Measurements from ENCODE around the gene IER3. TPM values are rescaled to one million over a fixed set of nuclear protein-coding genes. Genes with fewer than 3 reads are reported as not detected.

IER3 gene
- total and polyA plus RNA-seq, 2 of the 8 experiments (the other 6 are each of a cell fraction or from before 2014, with no cell fraction given) = 11.9 to 26.5 TPM

GRCh38 chr6:30778001-30778635 is 33.8 kb upstream of the IER3 start:
- Histone ChIP-seq H4K20me1 (replicated peaks in 1 of 2; ENCODE audit: control insufficient read depth in 1 of 2, insufficient read depth in 2 of 2, low read length in 2 of 2) (no peaks in the 10 kb centered on the region), H3K9ac (replicated peaks in 1 of 4; ENCODE audit: extremely low read depth in 1 of 4, low read depth in 3 of 4, low read length in 3 of 4) (no peak overlapping the region), H3K4me1 (replicated peaks in 1 of 4; ENCODE audit: control insufficient read depth in 3 of 4, insufficient read depth in 4 of 4, low read length in 3 of 4) (no peaks in the 10 kb centered on the region), H2BK120ac (replicated peaks; ENCODE audit: low read depth, low read length) (no peak overlapping the region), H3K56ac (replicated peaks; ENCODE audit: insufficient read length, low read depth, low read length) (no peak overlapping the region), H3K14ac (ENCODE audit: insufficient read length) (no peak overlapping the region), H3K36me3 (ENCODE audit: control insufficient read depth in 2 of 4, insufficient read depth in 4 of 4, low read length in 3 of 4) (no peaks in the 10 kb centered on the region), H2BK5ac (ENCODE audit: low read depth, low read length) (no peak overlapping the region), H2AK5ac (ENCODE audit: low read depth, low read length) (no peak overlapping the region), H3K79me1 (ENCODE audit: low read depth, low read length) (no peaks in the 10 kb centered on the region), H4K5ac (ENCODE audit: insufficient read length, low read depth, low read length) (no peak overlapping the region), H4K8ac (ENCODE audit: extremely low read depth, insufficient read depth, low read length) (no peak overlapping the region), H3K23ac (ENCODE audit: insufficient read length) (no peak overlapping the region), H3K4ac (replicated peaks; ENCODE audit: insufficient read length, low read depth, low read length) (no peak overlapping the region), H2BK12ac (ENCODE audit: low read depth, low read length) (no peak overlapping the region), H4K91ac (replicated peaks; ENCODE audit: insufficient read length, low read length) (no peak overlapping the region), H3K79me2 (ENCODE audit: control insufficient read depth in 1 of 2, insufficient read depth in 2 of 2, low read length in 2 of 2) (no peaks in the 10 kb centered on the region), H2AFZ (ENCODE audit: low read length) (no peak overlapping the region), H3K23me2 (ENCODE audit: low read depth, low read length) (no peaks in the 10 kb centered on the region), H3K27me3 (replicated peaks in 1 of 4; ENCODE audit: control insufficient read depth in 3 of 4, extremely low read depth in 1 of 4, insufficient read depth in 3 of 4, low read length in 3 of 4) (0 out of 7 replicates have a peak, but pooled peaks cover 0 to 3% (median 0%) of the 10 kb centered on the region in 4 experiments), H2BK15ac (ENCODE audit: low read length) (no peak overlapping the region), H3K18ac (ENCODE audit: extremely low read depth, low read length) (no peak overlapping the region), H3K4me3 (ENCODE audit: extremely low read depth in 1 of 4, insufficient read depth in 2 of 4, low read depth in 3 of 4, low read length in 4 of 4) (no peak overlapping the region), H3K27ac (ENCODE audit: low read depth, low read length) (no peak overlapping the region), H2BK20ac (ENCODE audit: low read length) (no peak overlapping the region), H3K9me3 (ENCODE audit: insufficient read depth in 2 of 2, low read depth in 1 of 2, low read length in 1 of 2) (no peaks in the 10 kb centered on the region), H3K4me2 (ENCODE audit: insufficient read depth in 1 of 2, low read depth in 2 of 2, low read length in 2 of 2) (no peak overlapping the region)
- ChIA-PET CTCF (ENCODE audit: partially characterized antibody) (interaction anchor here (0.6 to 2.1 kb wide), 3 partner anchors 11 to 1194 kb away, joined by 3 to 5 read pairs (median 3); partner anchors contain the start of gene DXO), POLR2A (ENCODE audit: partially characterized antibody) (interaction anchor here (1.6 kb wide), 1 partner anchor 34 kb away, joined by 4 read pairs; the partner anchor contains the start of gene IER3)
- no peak for DNase-seq (ENCODE audit: low read depth in 1 of 2, low spot score in 2 of 2)
- no peak for FAIRE-seq
- WGBS, 2 experiments (ENCODE audit: extremely low coverage in 1 of 2, insufficient coverage in 1 of 2, insufficient read length in 1 of 2, insufficient replicate concordance in 2 of 2, low coverage in 1 of 2, low lambda C conversion rate in 2 of 2, missing lambda C conversion rate in 1 of 2) = 78% methylated on average over 3 of the region's 3 CpGs; no CpG with 5 or more reads in 1 of the 2 experiments
- TF ChIP-seq CHD2 (IDR thresholded peaks at IDR 0.05; ENCODE audit: low read length) (no peak), EZH2 (IDR thresholded peaks at IDR 0.05; ENCODE audit: low read depth, low read length, severe bottlenecking) (no peak), YY1 (IDR thresholded peaks at IDR 0.05; ENCODE audit: low read depth, low read length) (no peak), RBBP5 (IDR thresholded peaks at IDR 0.05; ENCODE audit: borderline replicate concordance, low read depth, low read length) (no peak), SIX5 (IDR thresholded peaks at IDR 0.05; ENCODE audit: low read depth, low read length) (no peak), SIRT6 (IDR thresholded peaks at IDR 0.05; ENCODE audit: low read length) (no peak), BACH1 (IDR thresholded peaks at IDR 0.05; ENCODE audit: low read length) (no peak), E2F6 (IDR thresholded peaks at IDR 0.05) (no peak), TEAD4 (IDR thresholded peaks at IDR 0.05; ENCODE audit: low read depth, low read length) (no peak), NANOG (IDR thresholded peaks at IDR 0.05; ENCODE audit: insufficient read depth, low read depth, low read length, poor library complexity, severe bottlenecking) (no peak)
